HG03439 (cell line): ENCODE data around the gene ZNF550.
"Not testable (repeated sequence)": the region's sequence is repeated elsewhere in the genome, so short reads cannot be mapped to it uniquely, and the experiment has no call there.

Experiments used
- ATAC-seq: cut with Tn5 transposase; IDR thresholded peaks from one replicate; pipeline ENCODE4 v1.9.1; 2021; ENCODE audit warnings: mild to moderate bottlenecking, moderate library complexity; ENCODE audit not compliant: unreplicated experiment

ZNF550 gene

GRCh38 chr19:57537953-57538547 lies 21.6 kb downstream of the ZNF550 start:
- no peak for ATAC-seq

DNA sequence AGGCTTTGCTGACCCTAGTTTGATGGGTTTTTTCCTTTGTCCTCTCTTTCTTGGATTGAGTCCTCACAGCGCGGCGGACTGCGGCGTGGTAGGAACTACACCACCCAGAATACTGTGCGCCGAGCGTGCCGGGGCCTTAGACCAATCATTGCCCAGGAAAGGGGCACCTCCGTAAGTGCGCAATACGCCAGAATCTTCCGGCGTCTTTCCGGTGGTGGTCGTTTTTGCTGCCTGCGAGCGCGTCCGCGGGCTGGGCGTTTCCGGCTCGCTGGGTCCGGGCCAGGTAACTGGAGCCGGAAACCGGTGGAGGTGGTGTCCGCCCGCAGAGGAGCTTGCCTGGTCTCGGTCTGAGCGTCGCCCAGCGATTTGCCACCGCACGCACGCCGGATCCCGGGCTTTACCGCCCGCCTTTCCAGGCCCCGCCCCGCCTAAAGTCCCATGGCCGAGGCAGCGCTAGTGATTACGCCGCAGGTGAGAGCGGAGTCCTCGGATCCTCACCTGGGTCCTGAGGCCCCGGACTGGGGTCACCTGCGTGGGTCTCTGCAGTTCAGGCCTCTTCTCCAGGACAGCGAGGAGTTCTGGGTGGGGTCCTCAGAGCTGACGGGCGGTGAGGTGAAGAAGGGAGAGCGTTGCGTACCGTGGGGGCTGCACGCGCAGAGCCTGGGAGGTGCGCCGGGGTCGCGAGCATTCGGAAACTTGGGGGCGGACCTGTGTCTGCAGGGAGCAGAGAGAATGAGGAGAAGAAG lies 32.4 kb downstream of the ZNF550 start, which contains the start of gene ZNF549:
Gene ZNF549, plus strand, starts transcription at position 221 of the 746 bp plus-strand sequence. Its CDS starts 218 bp downstream, at position 439.
- ATAC-seq: peak; percentile 98

GRCh38 chr19:57518021-57518420 lies 41.6 kb downstream of the ZNF550 start:
- ATAC-seq: not testable (repeated sequence)

GRCh38 chr19:57515255-57515654 lies 44.4 kb downstream of the ZNF550 start:
- ATAC-seq: no peak

- no peak for ATAC-seq
Observed at GRCh38 chr19:57512845-57513244, 46.8 kb downstream of the ZNF550 start.

- ATAC-seq: no peak
Observed at GRCh38 chr19:57511484-57511883, 48.2 kb downstream of the ZNF550 start.

- no peak for ATAC-seq
Observed at GRCh38 chr19:57506163-57506562, 53.5 kb downstream of the ZNF550 start.

- ATAC-seq: peak; percentile 6
Observed at GRCh38 chr19:57500400-57500799, 59.3 kb downstream of the ZNF550 start.

DNA sequence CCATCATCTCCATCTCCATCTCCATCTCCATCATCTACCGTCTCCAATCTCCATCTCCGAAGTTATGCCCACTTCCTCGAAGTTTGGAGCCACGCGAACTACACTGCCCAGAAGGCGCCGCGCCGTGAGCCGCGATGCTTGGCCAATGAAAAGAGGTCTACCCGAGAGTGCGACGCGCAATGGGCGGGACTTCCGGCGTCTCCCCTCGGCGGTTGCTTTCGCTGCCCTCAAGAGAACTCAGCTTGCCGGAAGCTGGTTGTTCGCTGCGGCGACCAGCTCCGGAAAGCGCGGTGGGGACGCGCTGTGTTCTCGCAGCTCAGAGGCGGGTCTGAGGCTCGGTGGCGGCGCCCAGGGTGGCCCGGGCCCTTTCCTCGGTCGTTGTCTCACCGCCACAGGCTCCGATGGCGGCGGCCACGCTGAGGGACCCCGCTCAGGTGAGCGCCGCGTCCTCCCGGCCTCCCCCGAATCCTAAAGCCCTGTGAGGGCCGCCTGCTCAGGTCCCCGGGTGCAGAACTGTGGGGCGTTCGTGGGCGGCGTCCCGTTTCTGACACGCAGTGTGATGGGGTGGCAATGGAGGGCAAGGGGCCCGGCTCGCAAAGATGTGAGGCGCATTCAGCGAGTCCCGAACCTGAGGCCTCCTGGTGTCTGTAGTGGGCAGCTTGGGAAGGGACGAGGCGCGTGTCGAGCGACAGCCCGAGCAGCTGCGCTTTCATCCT lies 59.8 kb downstream of the ZNF550 start, which contains the start of gene ZNF773:
Gene ZNF773, plus strand, starts transcription at position 259 of the 716 bp plus-strand sequence. Its CDS starts 143 bp downstream, at position 402.
- ATAC-seq: peak; percentile 94

GRCh38 chr19:57499332-57499679 lies 60.4 kb downstream of the ZNF550 start:
- ATAC-seq: not testable (repeated sequence)

- ATAC-seq: not testable (repeated sequence)
Observed at GRCh38 chr19:57488299-57488644, 71.4 kb downstream of the ZNF550 start.

DNA sequence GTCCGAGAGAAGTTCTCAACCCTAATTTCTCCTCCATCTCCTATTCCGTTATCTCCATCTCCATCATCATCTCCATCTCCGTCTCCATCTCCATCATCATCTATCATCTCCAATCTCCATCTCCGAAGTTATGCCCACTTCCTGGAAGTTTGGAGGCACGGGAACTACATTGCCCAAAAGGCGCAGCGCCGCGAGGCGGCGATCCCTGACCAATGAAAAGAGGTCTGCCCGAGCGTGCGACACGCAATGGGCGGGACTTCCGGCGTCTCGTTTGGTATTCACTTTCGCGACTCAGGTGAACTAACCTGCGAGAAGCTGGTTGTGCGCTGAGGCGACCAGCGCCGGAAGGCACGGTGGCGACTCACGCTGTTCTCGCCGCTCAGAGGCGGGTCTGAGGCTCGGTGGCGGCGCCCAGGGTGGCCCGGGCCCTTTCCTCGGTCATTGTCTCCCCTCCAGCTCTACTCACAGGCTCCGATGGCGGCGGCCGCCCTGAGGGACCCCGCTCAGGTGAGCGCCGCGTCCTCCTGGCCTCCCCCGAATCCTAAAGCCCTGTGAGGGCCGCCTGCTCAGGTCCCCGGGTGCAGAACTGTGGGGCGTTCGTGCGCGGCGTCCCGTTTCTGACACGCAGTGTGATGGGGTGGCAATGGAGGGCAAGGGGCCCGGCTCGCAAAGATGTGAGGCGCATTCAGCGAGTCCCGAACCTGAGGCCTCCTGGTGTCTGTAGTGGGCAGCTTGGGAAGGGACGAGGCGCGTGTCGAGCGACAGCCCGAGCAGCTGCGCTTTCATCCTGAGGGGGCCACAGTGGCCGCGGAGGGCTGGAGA lies 72.0 kb downstream of the ZNF550 start, which contains the start of gene ZNF419:
Gene ZNF419, plus strand, starts transcription at position 274 of the 822 bp plus-strand sequence. Its CDS starts 201 bp downstream, at position 475.
- ATAC-seq: peak; percentile 98
